H9 (cell line): Measurements from ENCODE around the gene RLF. TPM values are rescaled to one million over a fixed set of nuclear protein-coding genes. Genes with fewer than 3 reads are reported as not detected.
A peak's percentile ranks its signal among the peaks of the same experiment; 100 is the strongest.

Experiments used
- DNase-seq: peaks from one replicate; pipeline ENCODE4 v3.0.0-alpha.2; 2017
- H2AFZ ChIP-seq: one replicate; pipeline ENCODE4 v1.6.1; 2013; ENCODE audit warnings: mild to moderate bottlenecking, low read length, control low read depth, moderate library complexity
- H2AK5ac ChIP-seq: 2 replicates; pipeline ENCODE4 v1.6.1; 2013; ENCODE audit warnings: low read length, control low read depth, mixed read lengths; ENCODE audit not compliant: insufficient read length
- H2BK120ac ChIP-seq: one replicate; pipeline ENCODE4 v1.6.1; 2013; ENCODE audit warnings: low read depth, mild to moderate bottlenecking, low read length, control low read depth, inconsistent platforms; ENCODE audit not compliant: poor library complexity, severe bottlenecking
- H2BK12ac ChIP-seq: 2 replicates; pipeline ENCODE4 v1.6.1; 2013; ENCODE audit warnings: low read length, control low read depth, mixed read lengths, low read depth; ENCODE audit not compliant: insufficient read length
- H2BK15ac ChIP-seq: 2 replicates; pipeline ENCODE4 v1.6.1; 2013; ENCODE audit warnings: low read depth, low read length, control low read depth
- H2BK20ac ChIP-seq: one replicate; pipeline ENCODE4 v1.6.1; 2013; ENCODE audit warnings: low read depth, mild to moderate bottlenecking, low read length, control low read depth, inconsistent platforms; ENCODE audit not compliant: poor library complexity, severe bottlenecking
- H2BK5ac ChIP-seq: 2 replicates; pipeline ENCODE4 v1.6.1; 2013; ENCODE audit warnings: low read length, control low read depth, mixed read lengths; ENCODE audit not compliant: insufficient read length
- H3K14ac ChIP-seq: 2 replicates; pipeline ENCODE4 v1.6.1; 2013; ENCODE audit warnings: low read length, control low read depth; ENCODE audit not compliant: insufficient read depth
- H3K18ac ChIP-seq: 2 replicates; pipeline ENCODE4 v1.6.1; 2013; ENCODE audit warnings: low read depth, mild to moderate bottlenecking, mixed read lengths, low read length, control low read depth; ENCODE audit not compliant: insufficient read length
- H3K23ac ChIP-seq: 2 replicates; pipeline ENCODE4 v1.6.1; 2013; ENCODE audit warnings: low read length, control low read depth, mixed read lengths, low read depth; ENCODE audit not compliant: insufficient read length
- H3K23me2 ChIP-seq: 2 replicates; pipeline ENCODE4 v1.6.1; 2013; ENCODE audit warnings: low read depth, mild to moderate bottlenecking, mixed read lengths, low read length, control low read depth; ENCODE audit not compliant: insufficient read length, poor library complexity, severe bottlenecking
- H3K27ac ChIP-seq: 2 replicates; pipeline ENCODE4 v1.5.1; 2013; ENCODE audit warnings: low read length, control low read depth, mixed read lengths, low read depth; ENCODE audit not compliant: insufficient read length
- H3K27me3 ChIP-seq: 2 replicates; pipeline ENCODE4 v1.6.1; 2013; ENCODE audit warnings: low read length, control low read depth, inconsistent platforms; ENCODE audit not compliant: insufficient read depth
- H3K4ac ChIP-seq: 2 replicates; pipeline ENCODE4 v1.6.1; 2013; ENCODE audit warnings: low read depth, mild to moderate bottlenecking, control low read depth, inconsistent platforms, low read length, moderate library complexity
- H3K4me1 ChIP-seq: 2 replicates; pipeline ENCODE4 v1.6.1; 2013; ENCODE audit warnings: low read length, control low read depth, inconsistent platforms; ENCODE audit not compliant: insufficient read depth
- H3K4me2 ChIP-seq: 2 replicates; pipeline ENCODE4 v1.6.1; 2013; ENCODE audit warnings: low read length, control low read depth, mixed read lengths; ENCODE audit not compliant: insufficient read length, insufficient read depth
- H3K56ac ChIP-seq: 2 replicates; pipeline ENCODE4 v1.6.1; 2013; ENCODE audit warnings: low read depth, mild to moderate bottlenecking, mixed read lengths, low read length, control low read depth; ENCODE audit not compliant: insufficient read length
- H3K79me1 ChIP-seq: 2 replicates; pipeline ENCODE4 v1.6.1; 2013; ENCODE audit warnings: low read depth, mild to moderate bottlenecking, moderate library complexity, low read length, control low read depth, inconsistent platforms; ENCODE audit not compliant: insufficient read depth, poor library complexity, severe bottlenecking
- H3K79me2 ChIP-seq: 2 replicates; pipeline ENCODE4 v1.6.1; 2013; ENCODE audit warnings: low read length, control low read depth, inconsistent platforms; ENCODE audit not compliant: insufficient read depth
- H3K9ac ChIP-seq: 2 replicates; pipeline ENCODE4 v1.6.1; 2013; ENCODE audit warnings: low read length, control low read depth, mixed read lengths; ENCODE audit not compliant: insufficient read length; ENCODE audit errors: extremely low read depth
- H3K9me3 ChIP-seq: one replicate; pipeline ENCODE4 v1.6.1; 2013; ENCODE audit warnings: low read depth, low read length, inconsistent platforms; ENCODE audit not compliant: control insufficient read depth
- H3T11ph ChIP-seq: one replicate; pipeline ENCODE4 v1.6.1; 2013; ENCODE audit warnings: mild to moderate bottlenecking, low read length, control low read depth, inconsistent platforms
- H4K20me1 ChIP-seq: one replicate; pipeline ENCODE4 v1.6.1; 2013; ENCODE audit not compliant: control insufficient read depth, insufficient read length, insufficient read depth
- H4K5ac ChIP-seq: 2 replicates; pipeline ENCODE4 v1.6.1; 2013; ENCODE audit warnings: low read depth, mild to moderate bottlenecking, mixed read lengths, low read length, control low read depth; ENCODE audit not compliant: insufficient read length
- H4K8ac ChIP-seq: replicated peaks from 2 replicates; pipeline ENCODE4 v1.6.1; 2013; ENCODE audit warnings: low read length, control low read depth, mixed read lengths, low read depth; ENCODE audit not compliant: insufficient read length
- H4K91ac ChIP-seq: 2 replicates; pipeline ENCODE4 v1.6.1; 2013; ENCODE audit warnings: low read depth, mild to moderate bottlenecking, moderate library complexity, mixed read lengths, low read length, control low read depth; ENCODE audit not compliant: insufficient read length
- H3K27ac Mint-ChIP-seq, 3 experiments: 2 replicates in 2 of 3; 3 replicates in 1 of 3; pipeline ENCODE4 v1.8.0; 2020 to 2021; ENCODE audit warnings: mixed read lengths in 3 of 3, mild to moderate bottlenecking in 1 of 3, moderate library complexity in 1 of 3
- H3K27me3 Mint-ChIP-seq: 2 replicates; pipeline ENCODE4 v1.8.0; 2021; ENCODE audit warnings: low read depth, mild to moderate bottlenecking, moderate library complexity, mixed read lengths
- H3K36me3 Mint-ChIP-seq, 3 experiments: 2 replicates in 2 of 3; 3 replicates in 1 of 3; pipeline ENCODE4 v1.8.0; 2020 to 2021; ENCODE audit warnings: low read depth in 3 of 3, mixed read lengths in 3 of 3; ENCODE audit not compliant: insufficient read depth in 1 of 3
- H3K4me1 Mint-ChIP-seq, 2 experiments: 2 replicates each; pipeline ENCODE4 v1.8.0; 2020; ENCODE audit warnings: mixed read lengths in 2 of 2
- H3K4me3 Mint-ChIP-seq, 2 experiments: 2 replicates in 1 of 2; 3 replicates in 1 of 2; pipeline ENCODE4 v1.8.0; 2020 to 2021; ENCODE audit warnings: mild to moderate bottlenecking in 2 of 2, mixed read lengths in 2 of 2, moderate library complexity in 1 of 2
- H3K9me3 Mint-ChIP-seq, 2 experiments: 2 replicates in 1 of 2; 3 replicates in 1 of 2; pipeline ENCODE4 v1.8.0; 2020; ENCODE audit warnings: mild to moderate bottlenecking in 2 of 2, mixed read lengths in 2 of 2, moderate library complexity in 1 of 2
- WGBS: extraction: QIAGEN DNeasy Blood & Tissue Kit; methylation state at CpG from one replicate; pipeline ENCODE4 v1.1.7; 2013; ENCODE audit warnings: missing lambda C conversion rate, low lambda C conversion rate, mixed read lengths; ENCODE audit not compliant: insufficient read length; ENCODE audit errors: extremely low coverage; 5-methylcytosine and 5-hydroxymethylcytosine counted together
- total RNA-seq: library from RNA; stranded (reverse); gene quantifications from 2 replicates; pipeline ENCODE4 v1.2.1, GENCODE V29; 2021
- TF ChIP-seq, protein P1 (sequence below): fragments of 200-600 bp; sonication (generic); conservative IDR thresholded peaks from 3 replicates; pipeline ENCODE4 v1.8.0; 2021; ENCODE audit warnings: antibody characterized with exemption, mild to moderate bottlenecking

RLF gene
- total RNA-seq, 1 experiment from 2014 or later = 19.2 TPM

DNA sequence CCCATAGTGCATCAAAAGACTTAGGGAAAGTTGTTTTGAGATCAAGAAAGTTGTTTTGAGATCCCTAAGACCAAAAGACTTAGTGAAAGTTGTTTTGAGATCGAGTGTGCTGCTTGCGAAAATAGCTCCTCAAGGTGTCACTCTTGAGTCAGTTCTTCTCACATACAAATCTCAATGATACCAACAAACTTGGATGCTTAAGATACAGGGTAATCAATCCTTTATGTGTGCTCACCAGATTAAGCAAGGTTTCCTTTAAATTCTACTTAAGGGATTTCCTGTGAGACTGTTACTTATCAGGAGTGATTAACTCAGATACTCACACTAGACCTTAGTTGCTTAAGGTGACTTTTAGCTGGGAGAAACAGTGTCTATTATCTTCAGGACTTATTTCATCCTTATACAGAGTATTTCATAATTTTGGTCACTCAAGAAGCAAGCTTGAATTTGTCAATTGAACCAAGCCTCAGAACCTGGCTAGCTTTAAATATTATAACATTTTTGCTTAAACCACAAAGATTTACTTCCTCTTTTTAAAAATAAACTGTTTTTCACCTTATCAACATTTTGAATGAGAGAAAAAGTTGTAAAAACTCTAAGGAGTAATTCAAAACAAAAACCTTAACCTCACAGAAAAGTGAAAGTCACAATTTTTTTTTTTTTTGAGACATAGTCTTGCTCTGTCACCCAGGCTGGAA, 8.0 kb upstream of the RLF start:
- no peak overlapping the region for H3K27ac Mint-ChIP-seq
- no peaks in the 10 kb centered on the region for H3K36me3 Mint-ChIP-seq
- TF ChIP-seq, protein P1, sequence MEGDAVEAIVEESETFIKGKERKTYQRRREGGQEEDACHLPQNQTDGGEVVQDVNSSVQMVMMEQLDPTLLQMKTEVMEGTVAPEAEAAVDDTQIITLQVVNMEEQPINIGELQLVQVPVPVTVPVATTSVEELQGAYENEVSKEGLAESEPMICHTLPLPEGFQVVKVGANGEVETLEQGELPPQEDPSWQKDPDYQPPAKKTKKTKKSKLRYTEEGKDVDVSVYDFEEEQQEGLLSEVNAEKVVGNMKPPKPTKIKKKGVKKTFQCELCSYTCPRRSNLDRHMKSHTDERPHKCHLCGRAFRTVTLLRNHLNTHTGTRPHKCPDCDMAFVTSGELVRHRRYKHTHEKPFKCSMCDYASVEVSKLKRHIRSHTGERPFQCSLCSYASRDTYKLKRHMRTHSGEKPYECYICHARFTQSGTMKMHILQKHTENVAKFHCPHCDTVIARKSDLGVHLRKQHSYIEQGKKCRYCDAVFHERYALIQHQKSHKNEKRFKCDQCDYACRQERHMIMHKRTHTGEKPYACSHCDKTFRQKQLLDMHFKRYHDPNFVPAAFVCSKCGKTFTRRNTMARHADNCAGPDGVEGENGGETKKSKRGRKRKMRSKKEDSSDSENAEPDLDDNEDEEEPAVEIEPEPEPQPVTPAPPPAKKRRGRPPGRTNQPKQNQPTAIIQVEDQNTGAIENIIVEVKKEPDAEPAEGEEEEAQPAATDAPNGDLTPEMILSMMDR = peak; percentile 74
- Histone ChIP-seq H3K23me2 (no peaks in the 10 kb centered on the region), H3K4ac (no peak overlapping the region), H2BK15ac (no peak overlapping the region), H3K23ac (no peak overlapping the region), H3K9ac (no peak overlapping the region), H3K27me3 (no peaks in the 10 kb centered on the region), H3K14ac (no peak overlapping the region), H3K4me2 (no peak overlapping the region), H3K79me1 (no peaks in the 10 kb centered on the region), H2BK120ac (no peak overlapping the region), H3K4me1 (no peaks in the 10 kb centered on the region), H2AK5ac (no peak overlapping the region), H2BK20ac (no peak overlapping the region), H4K20me1 (no peaks in the 10 kb centered on the region), H2BK5ac (no peak overlapping the region), H4K91ac (no peak overlapping the region), H4K5ac (no peak overlapping the region), H3K56ac (no peak overlapping the region), H2BK12ac (no peak overlapping the region), H4K8ac (no peak overlapping the region), H3T11ph (no peak overlapping the region), H3K9me3 (no peaks in the 10 kb centered on the region), H3K79me2 (no peaks in the 10 kb centered on the region), H3K18ac (no peak overlapping the region), H3K27ac (no peak overlapping the region), H2AFZ (no peak overlapping the region)
- H3K4me1 Mint-ChIP-seq = peaks cover 2 to 3% of the 10 kb centered on the region in 2 experiments; a peak in 3 of 4 replicates
- peaks cover 8% of the 10 kb centered on the region for H3K27me3 Mint-ChIP-seq
- no peak for DNase-seq
- no peak overlapping the region for H3K4me3 Mint-ChIP-seq
- WGBS = no CpG with 5 or more reads among the region's 2 CpGs
- no peaks in the 10 kb centered on the region for H3K9me3 Mint-ChIP-seq
